ENCODE results near the gene RNF223. TPM values are rescaled to one million over a fixed set of nuclear protein-coding genes. Genes with fewer than 3 reads are reported as not detected.

Gene RNF223
- total and polyA plus RNA-seq, 11 donors = not detected

DNA sequence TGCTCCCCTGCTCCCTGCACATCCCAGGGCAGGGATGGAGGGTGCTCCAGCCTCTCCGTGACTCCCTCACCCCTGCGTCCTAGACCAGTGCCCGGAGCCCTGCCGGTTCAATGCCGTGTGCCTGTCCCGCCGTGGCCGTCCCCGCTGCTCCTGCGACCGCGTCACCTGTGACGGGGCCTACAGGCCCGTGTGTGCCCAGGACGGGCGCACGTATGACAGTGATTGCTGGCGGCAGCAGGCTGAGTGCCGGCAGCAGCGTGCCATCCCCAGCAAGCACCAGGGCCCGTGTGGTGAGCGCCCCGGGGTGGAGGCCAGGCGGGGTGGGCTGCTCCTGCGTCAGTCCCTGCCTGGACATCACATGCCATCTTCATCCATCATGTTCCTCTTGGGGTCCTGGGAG is 32.2 kb downstream of the RNF223 start:
- TF ChIP-seq POLR2A (IDR thresholded peaks at IDR 0.05) (no peak), CTCF (IDR thresholded peaks at IDR 0.05) (no peak)
- H3K27me3 ChIP-seq = peaks cover 0 to 29% (median 0%) of the 10 kb centered on the region in 9 donors
- intact Hi-C loops (cut with DNase I) = no loop called here
- no peaks in the 10 kb centered on the region for H3K9me3 ChIP-seq
- H3K27ac ChIP-seq = no peak overlapping the region
- 93 to 97% (median 96%) methylated on average over 17 to 25 of the region's 25 CpGs for WGBS, 4 donors
- peaks cover 0 to 32% (median 0%) of the 10 kb centered on the region in 9 donors for H3K36me3 ChIP-seq
- peaks cover 4 to 22% (median 12%) of the 10 kb centered on the region in 12 donors for H3K4me1 ChIP-seq
- ATAC-seq (no peak), DNase-seq (no peak)
- H3K4me3 ChIP-seq = no peak overlapping the region

DNA sequence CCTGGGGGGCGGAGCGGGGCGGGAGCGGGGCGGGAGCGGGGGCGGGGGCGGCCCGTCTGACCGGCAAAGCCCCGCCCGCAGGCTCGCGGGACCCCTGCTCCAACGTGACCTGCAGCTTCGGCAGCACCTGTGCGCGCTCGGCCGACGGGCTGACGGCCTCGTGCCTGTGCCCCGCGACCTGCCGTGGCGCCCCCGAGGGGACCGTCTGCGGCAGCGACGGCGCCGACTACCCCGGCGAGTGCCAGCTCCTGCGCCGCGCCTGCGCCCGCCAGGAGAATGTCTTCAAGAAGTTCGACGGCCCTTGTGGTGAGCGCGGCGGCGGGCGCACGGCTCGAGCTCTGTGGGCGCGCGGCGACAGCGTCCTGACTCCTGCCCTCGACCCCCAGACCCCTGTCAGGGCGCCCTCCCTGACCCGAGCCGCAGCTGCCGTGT is 33.0 kb downstream of the RNF223 start:
- peak in 1 of 4 donors; percentile 3 for ATAC-seq
- Histone ChIP-seq H3K4me3 (peak overlapping the region in 2 of 12 donors; percentile 8 to 46), H3K27ac (peak overlapping the region in 1 of 12 donors; percentile 30), H3K36me3 (peaks cover 0 to 24% (median 0%) of the 10 kb centered on the region in 9 donors), H3K9me3 (no peaks in the 10 kb centered on the region), H3K4me1 (peaks cover 4 to 22% (median 12%) of the 10 kb centered on the region in 12 donors), H3K27me3 (peaks cover 0 to 31% (median 0%) of the 10 kb centered on the region in 9 donors)
- WGBS, 4 donors = 59 to 82% (median 66%) methylated on average over 20 to 57 of the region's 60 CpGs
- DNase-seq = no peak
- no peak for TF ChIP-seq CTCF (IDR thresholded peaks at IDR 0.05)
- TF ChIP-seq POLR2A (IDR thresholded peaks at IDR 0.05) = no peak
- intact Hi-C loops (cut with DNase I) = no loop called here

DNA sequence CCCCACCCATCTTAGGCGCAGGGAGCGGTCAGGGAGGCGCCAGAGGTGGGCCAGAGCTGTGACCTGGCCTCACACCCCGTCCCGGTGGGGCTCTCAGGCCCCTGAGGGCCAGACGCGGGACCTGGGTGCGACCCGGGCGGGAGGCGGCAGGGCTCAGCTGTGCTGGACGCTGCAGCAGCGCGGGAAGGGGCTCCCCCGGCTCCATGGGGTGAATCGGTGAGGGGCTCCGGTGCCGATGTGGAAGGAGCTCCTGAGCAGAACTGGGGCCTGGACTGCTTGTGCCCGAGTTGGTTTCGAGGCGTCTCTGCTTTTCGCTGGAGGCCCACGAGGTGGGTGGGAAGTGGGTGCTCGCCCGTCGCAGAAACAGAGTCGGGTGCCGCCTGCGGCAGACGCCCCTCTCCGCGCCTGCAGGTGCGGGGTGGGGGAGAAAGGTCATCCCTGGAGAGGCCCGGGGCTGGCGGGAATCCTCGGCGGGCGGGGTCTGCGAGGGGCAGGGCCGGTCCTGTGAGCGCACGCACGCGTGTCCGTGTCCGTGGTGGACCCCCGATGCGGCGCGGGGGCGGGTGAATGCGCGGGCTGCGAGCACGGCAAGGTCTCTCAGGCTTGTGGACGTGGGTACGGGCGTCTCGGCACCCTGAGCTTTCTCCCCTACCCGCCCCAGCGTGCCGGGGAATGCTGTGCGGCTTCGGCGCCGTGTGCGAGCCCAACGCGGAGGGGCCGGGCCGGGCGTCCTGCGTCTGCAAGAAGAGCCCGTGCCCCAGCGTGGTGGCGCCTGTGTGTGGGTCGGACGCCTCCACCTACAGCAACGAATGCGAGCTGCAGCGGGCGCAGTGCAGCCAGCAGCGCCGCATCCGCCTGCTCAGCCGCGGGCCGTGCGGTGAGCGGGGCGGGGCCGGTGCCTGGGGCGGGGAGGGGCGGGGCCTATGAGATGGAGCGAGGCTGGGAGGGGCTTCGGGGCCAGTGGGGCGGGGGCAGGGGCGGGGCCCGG is 33.8 kb downstream of the RNF223 start:
- Histone ChIP-seq H3K27me3 (peaks cover 0 to 38% (median 0%) of the 10 kb centered on the region in 9 donors), H3K4me1 (peaks cover 4 to 22% (median 12%) of the 10 kb centered on the region in 12 donors), H3K4me3 (peak overlapping the region; percentile 3 to 58 (median 49)), H3K27ac (no peak overlapping the region), H3K36me3 (peaks cover 0 to 16% (median 0%) of the 10 kb centered on the region in 9 donors), H3K9me3 (no peaks in the 10 kb centered on the region)
- peak in 3 of 4 donors; percentile 70 to 86 (median 79) for ATAC-seq
- WGBS, 4 donors = 5 to 27% (median 16%) methylated on average over 23 to 99 of the region's 99 CpGs
- DNase-seq = peak; percentile 61 to 86 (median 69)
- peak in 2 of 12 donors; percentile 17 to 26 for TF ChIP-seq CTCF (IDR thresholded peaks at IDR 0.05)
- no peak for TF ChIP-seq POLR2A (IDR thresholded peaks at IDR 0.05)
- intact Hi-C loops (cut with DNase I) = no loop called here
